Hepatocyte (in vitro differentiated cells): ENCODE measurements around the gene VWA7.

Source experiments
- EZH2 ChIP-seq: fragments of 200-600 bp; sonication (generic); IDR thresholded peaks from 2 replicates; pipeline ENCODE4 v1.6.1; 2016; ENCODE audit warnings: antibody characterized with exemption, mild to moderate bottlenecking, borderline replicate concordance
- EZH2phosphoT487 ChIP-seq: fragments of 200-600 bp; sonication (generic); IDR thresholded peaks from one replicate; pipeline ENCODE4 v1.6.1; 2018; ENCODE audit warnings: antibody characterized with exemption, mild to moderate bottlenecking, low read depth, moderate library complexity; ENCODE audit not compliant: unreplicated experiment, severe bottlenecking
- TF ChIP-seq, protein P1 (sequence below): fragments of 200-600 bp; sonication (generic); IDR thresholded peaks from 2 replicates; pipeline ENCODE4 v1.5.1; 2016; ENCODE audit warnings: antibody characterized with exemption, mild to moderate bottlenecking; ENCODE audit not compliant: poor library complexity

DNA sequence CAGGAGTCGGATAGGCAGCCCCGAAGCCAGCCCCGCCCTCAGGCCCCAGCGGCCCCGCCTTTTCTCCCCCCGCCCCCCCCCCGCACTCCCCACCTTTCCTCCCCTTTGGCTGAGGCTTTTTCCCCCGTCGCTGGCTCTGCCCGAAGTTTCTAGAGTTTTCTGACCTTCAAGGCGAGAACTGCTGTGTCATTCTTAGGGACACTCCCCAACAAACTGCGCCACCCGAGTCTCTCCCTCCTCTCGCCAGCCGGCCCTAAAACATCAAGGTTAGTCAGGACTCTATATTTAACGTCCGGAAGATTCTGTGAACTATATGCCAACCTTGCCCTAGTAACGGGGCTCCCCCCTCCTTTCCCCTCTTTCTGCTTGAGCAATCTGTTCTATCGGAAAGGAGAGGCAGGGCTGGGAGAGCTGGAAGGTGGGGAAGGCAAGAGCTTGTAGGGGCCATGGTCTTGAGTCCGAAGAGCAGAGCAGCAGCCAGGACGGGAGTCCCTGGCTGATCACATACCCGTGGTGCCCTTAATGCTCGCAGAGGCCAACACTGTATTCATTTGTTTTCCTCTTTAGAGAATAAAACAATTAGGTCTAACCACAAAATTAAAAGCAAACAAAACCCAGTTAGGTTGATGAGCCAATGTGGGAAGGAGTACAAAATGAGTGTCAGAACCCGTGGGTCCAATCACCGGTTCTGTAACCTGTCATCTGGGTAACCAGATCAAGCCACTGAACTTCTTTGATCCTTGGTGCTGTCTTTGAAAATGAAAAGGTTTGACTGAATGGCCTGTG is 45.1 kb upstream of the VWA7 start:
- TF ChIP-seq, protein P1, sequence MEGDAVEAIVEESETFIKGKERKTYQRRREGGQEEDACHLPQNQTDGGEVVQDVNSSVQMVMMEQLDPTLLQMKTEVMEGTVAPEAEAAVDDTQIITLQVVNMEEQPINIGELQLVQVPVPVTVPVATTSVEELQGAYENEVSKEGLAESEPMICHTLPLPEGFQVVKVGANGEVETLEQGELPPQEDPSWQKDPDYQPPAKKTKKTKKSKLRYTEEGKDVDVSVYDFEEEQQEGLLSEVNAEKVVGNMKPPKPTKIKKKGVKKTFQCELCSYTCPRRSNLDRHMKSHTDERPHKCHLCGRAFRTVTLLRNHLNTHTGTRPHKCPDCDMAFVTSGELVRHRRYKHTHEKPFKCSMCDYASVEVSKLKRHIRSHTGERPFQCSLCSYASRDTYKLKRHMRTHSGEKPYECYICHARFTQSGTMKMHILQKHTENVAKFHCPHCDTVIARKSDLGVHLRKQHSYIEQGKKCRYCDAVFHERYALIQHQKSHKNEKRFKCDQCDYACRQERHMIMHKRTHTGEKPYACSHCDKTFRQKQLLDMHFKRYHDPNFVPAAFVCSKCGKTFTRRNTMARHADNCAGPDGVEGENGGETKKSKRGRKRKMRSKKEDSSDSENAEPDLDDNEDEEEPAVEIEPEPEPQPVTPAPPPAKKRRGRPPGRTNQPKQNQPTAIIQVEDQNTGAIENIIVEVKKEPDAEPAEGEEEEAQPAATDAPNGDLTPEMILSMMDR = no peak
- TF ChIP-seq EZH2 (no peak), EZH2phosphoT487 (no peak)
